GM21447 (cell line): ENCODE measurements around the gene HOXD12.

ENCODE experiments used
- ATAC-seq: cut with Tn5 transposase; IDR thresholded peaks from one replicate; pipeline ENCODE4 v1.9.1; 2021; ENCODE audit not compliant: unreplicated experiment

HOXD12 gene

DNA sequence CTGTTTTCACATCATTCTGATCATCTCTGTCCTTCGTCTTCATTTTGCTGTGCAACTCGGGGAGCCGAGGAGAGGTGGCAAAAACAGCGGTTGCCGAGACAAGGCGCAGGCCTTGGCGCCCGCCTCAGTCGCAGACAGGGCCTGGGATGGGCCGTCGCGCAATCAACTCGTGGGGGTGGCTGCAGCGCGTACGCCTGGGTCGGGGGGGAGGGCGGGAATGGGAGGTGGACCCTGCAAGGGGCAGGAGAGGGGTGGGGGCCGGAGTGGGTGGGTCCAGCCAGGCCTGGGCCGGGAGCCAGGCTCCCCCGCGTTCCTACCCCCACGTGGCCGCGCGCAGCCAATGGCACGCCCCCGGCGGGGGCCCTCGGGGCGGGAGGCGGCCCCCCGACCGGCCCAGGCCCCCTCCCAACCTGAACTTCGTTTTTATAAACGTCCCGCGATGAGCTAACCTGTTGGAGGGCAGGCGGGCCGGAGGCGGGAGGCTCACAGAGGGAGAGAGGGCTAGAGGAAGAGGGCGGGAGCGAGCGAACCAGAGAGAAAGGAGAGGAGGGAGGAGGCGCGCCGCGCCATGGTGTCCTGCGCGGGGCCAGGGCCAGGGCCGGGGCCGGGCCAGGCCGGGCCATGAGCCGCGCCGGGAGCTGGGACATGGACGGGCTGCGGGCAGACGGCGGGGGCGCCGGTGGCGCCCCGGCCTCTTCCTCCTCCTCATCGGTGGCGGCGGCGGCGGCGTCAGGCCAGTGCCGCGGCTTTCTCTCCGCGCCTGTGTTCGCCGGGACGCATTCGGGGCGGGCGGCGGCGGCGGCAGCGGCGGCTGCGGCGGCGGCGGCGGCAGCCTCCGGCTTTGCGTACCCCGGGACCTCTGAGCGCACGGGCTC lies 7.1 kb upstream of the HOXD12 start, which contains the start of gene HOXD13:
Gene HOXD13, plus strand, starts transcription at position 452 of the 875 bp plus-strand sequence. Its CDS starts 170 bp downstream, at position 622.
- no peak for ATAC-seq

DNA sequence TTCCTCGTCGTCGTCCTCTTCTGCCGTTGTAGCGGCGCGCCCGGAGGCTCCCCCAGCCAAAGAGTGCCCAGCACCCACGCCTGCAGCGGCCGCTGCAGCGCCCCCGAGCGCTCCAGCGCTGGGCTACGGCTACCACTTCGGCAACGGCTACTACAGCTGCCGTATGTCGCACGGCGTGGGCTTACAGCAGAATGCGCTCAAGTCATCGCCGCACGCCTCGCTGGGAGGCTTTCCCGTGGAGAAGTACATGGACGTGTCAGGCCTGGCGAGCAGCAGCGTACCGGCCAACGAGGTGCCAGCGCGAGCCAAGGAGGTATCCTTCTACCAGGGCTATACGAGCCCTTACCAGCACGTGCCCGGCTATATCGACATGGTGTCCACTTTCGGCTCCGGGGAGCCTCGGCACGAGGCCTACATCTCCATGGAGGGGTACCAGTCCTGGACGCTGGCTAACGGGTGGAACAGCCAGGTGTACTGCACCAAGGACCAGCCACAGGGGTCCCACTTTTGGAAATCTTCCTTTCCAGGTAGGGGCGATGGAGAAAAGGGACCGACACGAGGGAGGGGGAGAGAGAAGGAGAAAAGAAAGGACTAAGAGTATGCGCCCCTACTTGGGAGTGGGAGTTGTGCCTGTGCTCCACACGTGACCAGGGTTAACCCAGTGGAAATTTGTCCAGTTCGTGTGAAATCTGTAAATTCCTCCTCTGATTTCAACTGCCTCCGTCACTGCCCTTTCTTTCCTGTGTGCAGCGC lies 6.3 kb upstream of the HOXD12 start:
- ATAC-seq: no peak

DNA sequence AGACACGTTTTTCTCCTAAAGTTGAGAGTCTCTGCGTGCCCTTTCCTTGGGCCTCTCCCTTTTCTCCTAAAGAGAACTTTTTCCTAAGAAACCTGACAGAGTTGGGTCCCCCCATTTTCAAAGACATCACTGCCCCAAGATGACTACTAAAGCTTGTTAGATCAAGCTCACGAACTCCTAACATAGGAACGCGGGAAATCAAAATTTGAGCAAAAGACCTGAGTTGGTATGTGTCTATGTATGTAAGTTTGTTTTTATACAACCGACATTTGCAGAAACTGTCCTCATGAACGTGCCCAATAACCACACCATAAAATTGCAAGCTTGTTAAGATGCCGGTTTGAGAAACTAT lies 5.7 kb upstream of the HOXD12 start:
- ATAC-seq: no peak

DNA sequence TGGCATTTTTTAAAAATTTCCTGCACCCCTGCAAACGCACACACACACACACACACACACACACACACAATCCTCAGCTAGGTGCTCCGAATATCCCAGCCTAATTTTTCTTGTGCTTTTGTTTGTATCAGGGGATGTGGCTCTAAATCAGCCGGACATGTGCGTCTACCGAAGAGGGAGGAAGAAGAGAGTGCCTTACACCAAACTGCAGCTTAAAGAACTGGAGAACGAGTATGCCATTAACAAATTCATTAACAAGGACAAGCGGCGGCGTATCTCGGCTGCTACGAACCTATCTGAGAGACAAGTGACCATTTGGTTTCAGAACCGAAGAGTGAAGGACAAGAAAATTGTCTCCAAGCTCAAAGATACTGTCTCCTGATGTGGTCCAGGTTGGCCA lies 5.2 kb upstream of the HOXD12 start:
- no peak for ATAC-seq

DNA sequence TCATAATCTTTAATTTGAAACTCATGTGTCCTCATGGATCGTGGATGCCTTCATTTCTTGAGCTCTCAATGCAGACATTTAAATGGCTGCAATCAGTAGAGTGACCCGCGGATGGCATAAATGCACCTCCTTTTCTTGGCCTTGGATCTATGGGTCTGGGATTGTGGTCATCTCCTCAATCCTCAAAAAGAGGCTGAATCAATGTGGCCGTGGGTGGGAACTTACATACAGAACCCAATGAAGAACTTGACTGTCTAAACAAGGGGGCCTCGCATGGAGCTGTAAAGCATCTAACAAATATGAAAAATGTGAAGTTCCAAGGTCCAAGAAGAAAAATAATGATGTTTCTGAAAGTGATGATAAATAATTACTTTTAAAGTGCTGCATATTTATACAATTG lies 4.2 kb upstream of the HOXD12 start:
- ATAC-seq: no peak

DNA sequence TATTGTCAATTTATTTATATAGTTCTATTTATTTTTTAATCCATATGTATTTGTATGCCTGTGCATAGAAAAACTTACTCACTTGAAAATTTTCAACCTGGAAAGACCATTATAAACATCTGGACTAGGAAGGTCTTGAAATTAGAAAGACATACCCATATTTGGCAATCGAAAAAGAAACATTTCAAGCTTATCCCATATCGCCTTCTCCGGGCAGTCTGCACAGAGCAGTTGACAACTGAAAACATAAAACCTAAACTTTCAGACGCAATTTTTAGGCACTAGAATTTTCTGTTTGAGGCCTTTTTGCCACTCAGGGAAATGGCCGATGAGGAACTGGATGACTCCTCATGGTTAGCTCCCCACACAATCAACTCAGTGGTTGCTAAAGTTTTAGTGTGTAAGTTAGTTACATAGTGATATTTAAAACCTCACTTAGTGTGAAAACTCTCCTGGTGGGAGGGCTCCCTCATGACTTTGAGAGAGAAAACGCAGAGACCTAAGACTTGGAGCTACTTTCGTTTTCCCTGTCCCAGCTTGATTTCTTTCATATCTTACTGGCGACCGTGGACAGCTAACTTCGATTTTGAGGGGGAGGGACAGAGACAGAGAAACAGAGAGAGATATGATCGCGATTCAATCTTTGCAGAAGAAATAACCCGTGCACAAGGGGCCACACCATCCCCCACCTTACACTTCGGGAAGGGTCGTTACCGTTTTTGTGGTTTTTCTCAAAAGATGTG lies 3.2 kb upstream of the HOXD12 start:
- no peak for ATAC-seq

DNA sequence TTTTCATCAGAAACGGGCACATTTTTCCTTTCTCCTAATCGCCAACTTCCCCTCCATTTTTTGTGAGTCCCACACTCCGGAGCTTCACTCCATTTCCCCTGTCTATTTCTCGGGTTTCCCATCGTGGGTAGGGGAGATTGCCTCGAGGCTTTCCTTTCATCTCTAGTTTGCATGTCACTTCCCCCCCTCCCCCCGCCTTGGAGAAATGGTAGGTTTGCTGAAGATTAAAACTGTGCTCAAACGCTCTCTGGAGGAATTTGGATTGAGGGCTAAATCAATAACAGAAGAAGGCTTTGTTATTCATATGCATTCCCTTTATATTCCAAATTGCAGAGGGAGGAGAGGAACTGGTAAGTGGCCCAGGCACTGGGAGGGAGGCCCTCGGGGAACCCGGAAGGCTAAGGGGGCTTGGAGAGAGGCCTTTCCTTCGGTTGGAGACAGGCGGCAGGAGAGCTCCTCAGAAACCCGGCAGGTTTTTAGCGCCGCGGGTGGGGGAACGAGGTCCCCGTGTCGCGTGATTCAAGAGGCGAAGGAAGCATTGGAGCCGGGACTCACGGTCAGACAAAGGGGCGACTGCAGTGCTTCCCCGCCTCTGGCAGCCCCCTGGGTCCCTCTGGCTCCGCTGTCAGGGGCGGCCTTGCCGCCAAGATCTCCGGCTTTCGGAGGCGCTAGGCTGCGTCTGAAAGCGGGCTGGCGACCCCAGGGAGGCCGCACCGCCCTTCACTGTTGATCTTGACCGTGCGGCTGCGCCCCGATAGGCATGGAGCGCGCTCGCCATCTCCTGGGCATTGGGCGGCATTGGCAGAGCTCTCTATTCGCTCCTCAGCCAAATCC lies 2.4 kb upstream of the HOXD12 start:
- no peak for ATAC-seq

DNA sequence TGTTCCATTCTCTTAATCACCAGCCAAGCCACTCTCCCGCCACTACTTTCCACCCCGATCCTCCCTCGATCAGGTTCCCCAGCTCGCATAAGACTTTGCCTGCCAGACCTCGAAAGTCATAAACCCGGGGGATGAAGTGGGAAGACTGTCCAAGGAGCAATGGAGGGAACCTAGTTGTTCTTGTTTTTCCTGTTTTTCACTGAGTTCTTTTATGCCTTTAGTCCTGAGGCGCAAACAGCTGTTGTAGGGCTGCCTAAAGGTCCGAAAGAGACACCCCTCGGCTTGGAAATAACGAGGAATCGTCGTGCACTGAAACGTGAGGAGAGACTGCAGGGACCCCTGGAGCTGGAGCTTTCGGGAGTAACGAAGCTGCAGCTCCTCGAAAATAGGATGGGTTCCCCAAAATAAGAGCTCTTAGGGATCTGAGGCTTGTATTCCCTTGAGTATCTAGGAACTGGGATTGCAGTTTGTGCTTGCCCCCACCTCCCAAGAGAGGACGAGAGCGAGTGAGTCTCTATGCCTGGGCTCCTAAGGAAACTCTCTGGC lies 1.7 kb upstream of the HOXD12 start:
- no peak for ATAC-seq

DNA sequence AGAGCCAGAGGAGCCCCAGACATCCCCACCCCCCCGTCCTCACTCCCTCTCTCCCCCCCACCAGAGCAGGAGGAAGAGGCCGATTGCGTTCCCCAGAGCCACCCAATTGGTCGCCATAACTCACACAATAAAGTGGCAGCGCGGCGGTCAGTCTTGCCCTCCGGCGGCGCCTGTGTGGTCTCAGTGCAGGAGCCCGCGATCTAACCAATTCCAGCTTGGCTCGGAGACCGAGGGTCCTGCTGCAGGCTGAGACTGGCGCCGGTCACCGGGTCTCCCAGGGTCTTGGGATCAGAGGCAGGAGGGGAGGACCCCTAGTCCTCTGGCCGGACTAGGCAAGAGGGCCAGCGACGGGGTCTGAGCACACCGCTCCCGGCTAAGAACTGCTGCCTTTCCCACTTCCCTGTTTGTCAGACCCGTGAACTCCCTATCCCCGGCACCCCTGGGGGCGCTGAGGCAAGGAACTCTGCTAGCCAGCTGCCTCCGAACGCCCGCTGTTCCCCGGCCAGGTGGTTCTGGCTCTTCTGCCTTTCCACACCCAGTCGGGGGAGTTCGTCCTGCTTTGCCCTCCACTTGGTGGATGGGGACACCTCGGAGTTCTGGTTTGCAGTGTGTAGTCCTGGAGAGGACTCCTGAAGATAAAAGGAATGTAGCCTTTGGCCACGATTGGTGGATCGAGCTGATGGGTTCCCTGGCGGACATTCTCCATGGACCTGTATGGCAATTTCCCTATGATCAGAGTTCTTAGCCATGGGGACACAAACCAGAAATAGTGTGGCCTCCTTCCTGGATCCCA lies 1.0 kb upstream of the HOXD12 start:
- ATAC-seq: no peak

DNA sequence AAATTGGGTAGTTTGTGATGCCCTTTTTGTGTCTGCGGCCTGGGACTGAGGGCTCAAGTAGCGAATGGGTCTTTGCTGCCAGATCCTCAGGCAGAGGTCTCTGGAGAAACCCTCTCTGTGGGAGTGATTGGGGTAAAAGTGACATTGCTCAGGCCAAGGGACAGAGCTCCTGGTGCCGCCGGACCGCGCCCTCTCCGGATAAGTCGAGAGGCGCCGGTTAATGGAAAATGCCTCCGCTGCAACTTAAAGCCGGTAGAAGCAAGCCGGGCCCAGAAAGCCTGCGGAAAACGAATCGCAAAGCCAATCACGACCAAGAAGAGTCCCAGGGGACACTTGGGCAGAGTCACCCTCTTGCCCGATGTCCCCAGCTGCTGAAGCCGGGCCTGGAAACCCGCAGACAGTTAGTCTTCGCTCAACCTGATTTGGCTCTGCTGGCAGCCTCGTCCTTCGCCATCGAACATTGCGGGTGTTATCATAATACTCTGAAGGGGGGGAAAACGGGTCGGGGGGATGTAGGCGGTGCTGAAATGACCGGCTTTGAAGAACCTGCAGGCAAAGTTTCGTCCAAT lies 352 bp upstream of the HOXD12 start:
- no peak for ATAC-seq

DNA sequence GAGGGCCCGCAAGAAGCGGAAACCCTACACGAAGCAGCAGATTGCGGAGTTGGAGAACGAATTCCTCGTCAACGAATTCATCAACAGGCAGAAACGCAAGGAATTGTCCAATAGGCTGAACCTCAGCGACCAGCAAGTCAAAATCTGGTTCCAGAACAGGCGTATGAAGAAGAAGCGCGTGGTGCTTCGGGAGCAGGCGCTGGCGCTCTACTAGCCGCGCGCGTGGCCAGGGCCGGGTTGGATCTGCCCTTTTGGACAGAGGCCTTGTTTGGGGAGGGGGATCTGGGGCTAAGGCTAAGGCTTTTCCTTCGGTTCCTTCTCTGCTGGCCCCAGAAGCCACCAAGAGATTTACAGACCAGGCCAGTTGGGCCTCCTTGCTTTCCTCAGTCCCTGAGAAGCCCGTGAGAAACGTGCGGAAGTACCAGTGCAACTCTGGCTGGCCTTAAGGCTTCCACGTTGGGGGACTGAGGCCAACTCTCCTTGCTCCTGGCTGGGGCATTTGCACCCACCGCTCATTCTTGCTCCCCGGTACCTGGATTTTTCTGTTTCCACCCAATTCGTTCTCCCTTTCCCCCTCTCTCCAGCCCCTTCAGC lies 1.0 kb downstream of the HOXD12 start:
- no peak for ATAC-seq

DNA sequence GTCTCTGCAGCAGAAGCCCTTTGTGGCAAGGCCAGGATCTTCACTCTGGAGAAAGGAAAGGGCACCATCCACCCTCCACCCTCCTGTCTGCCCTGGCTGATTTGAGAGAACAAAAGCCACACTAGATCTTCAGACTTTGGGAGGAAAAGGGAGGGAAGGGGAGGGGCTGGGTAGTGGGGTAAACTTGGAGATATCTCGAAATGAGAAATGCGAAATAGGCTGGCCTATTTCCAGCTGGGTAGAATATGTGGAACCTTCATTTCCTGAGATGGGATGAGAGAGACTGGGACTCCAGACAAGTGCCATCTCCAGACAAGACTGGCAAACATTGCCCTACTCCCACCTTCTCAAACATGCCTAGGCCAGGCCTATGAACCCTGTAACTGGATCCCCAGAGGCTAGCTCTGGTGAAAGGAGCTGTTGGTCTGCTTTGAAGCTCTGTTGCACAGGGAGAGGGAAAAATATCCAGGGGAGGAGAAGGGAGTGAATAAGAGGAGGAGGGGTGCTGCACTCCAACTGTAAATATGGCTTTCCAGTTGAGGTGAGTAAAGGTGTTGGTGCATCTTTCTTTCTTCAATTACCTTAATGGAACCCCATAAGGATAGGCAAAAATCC lies 1.7 kb downstream of the HOXD12 start:
- ATAC-seq: no peak

DNA sequence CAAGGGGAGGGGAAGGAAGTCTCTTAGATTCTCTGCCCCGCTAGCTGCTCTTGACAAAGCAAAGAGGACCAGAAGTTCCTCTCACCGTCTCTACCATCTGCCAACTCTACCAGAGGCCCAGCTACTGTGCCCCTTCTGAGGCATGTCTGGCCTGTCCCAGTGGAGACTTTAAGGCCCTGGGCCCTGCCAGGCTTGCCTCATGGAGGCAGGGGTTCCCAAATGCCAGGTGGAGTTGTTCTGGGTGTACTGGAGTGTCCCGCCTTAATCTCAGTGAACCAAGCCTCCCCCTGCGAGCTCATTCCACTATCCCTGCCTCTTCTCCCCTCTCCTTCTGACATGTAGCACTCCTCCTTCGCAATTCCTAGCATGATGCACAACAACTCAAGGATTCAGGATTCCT lies 2.2 kb downstream of the HOXD12 start:
- ATAC-seq: no peak

DNA sequence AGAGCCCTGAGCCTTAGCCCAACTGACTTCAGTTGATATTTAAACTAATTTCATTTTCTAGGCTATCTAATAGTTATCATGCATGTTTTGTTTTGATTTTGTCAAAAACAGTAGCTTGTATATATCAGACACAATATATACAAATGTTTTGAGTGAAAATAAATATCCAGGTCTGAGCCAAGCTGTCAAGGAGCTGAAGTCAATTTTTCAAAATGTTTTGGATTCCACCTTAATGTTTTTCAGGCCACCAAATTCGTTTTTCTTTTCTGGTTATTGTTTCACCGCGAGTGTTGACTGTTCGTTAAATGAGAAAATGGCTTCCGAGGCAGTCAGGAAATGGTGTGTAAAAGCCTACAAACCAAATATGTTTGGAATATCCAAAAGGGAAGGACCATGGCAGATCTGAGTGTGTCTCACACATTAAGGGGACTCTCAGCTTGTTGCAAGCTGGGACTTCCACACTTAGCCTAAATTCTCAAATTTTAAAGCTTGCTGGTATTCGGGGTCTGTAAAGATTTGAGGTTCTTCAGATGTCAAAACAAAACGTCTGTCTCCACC lies 2.8 kb downstream of the HOXD12 start:
- no peak for ATAC-seq

DNA sequence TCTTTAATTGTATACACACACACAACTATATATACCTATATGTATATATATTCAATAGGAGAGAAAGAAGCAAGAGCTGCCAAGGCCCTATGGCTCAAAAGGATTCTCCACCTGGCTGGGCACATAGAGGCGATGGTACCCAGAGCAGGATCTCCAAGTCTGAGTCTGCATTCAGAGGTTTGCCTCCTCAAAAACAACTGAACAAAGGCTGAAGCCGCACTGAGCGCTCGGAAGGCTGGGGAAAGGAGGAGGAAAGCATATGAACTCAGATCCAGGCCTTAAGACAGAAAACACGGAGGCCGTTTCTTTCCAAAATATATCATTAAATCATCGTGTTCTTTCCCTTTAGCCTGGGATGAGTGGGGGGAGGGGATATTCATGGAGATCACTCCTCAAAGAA lies 3.6 kb downstream of the HOXD12 start:
- no peak for ATAC-seq

DNA sequence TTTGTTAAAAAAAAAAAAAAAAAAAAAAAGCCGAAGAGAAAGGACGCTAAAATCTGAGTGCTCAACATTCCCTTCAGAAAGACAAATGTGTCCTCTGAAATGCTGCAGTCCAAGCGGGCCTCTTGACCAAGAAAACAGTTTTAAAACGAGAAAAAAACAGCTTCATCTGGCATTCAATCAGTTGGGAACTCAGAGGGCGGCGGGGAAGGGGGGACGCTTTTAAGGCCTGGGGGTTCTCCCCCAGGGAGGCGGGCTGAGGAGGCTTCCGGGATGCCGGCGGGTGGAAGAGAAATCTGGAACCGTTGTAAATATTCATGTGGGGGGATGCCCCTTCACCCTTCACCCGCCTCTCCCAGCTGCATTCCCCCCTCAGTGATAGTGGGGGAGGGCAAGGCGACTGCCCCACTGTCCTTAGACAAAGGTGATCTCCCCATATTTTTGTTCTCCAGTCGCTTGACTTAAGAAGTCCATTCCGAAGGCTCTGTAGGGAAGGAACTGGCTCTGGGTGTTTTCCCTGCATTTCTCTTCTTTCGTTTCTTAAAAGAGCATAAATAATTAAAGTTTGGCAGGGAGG lies 4.2 kb downstream of the HOXD12 start:
- ATAC-seq: no peak

DNA sequence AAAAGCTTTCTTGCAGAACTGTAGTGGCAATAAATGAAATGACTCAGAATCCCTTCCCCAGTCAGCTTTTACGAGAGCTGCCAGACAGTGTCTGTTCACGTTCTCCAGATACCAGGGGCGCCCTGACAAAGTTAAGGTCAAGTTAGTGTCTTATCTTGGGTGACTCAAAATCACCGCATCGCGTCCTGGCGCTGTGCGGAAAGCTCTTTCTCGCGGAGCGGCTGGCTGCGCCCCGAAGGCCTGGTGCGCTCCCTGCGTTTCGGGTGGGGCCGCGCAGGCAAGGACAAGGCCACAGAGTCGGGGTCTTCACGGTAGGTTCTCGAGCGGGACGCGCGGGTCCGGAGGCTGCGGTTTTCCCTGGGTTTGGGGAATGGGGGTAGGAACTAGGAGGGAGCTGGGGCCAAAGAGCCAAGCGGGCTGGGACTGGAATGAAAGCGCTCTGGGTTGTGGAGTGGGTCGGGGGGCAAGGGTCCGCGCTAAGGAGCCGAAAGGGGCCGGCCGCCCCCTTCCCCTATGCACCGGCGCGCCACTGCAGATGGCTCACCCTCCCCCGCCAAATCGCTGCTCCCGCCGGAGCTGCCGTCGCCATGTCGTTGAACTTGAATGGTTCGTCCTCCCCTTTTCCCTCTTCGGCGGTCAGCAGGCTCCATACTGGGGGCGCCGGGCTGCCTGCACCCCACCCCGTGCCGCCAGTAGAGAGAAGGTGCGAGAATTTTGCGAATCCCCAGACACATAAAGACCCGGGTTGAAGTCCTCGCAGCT lies 4.9 kb downstream of the HOXD12 start:
- no peak for ATAC-seq
